Activated CD8-positive, alpha-beta memory T cell treated with anti-CD3 and anti-CD28 coated beads, Interleukin-2, amount 50 U/mL, for 1 hour (primary cell): ENCODE results near the gene RPL41.
"Not testable (repeated sequence)": the region's sequence is repeated elsewhere in the genome, so short reads cannot be mapped to it uniquely, and the experiment has no call there.

ENCODE experiments used
- DNase-seq: peaks from one replicate; pipeline ENCODE4 v3.0.0-alpha.2; 2020; ENCODE audit errors: extremely low read depth

Gene RPL41

GRCh38 chr12:56116267-56117081 lies at the start of gene RPL41:
TSS of gene RPL41 (plus strand) at chr12:56116633.
- peak; percentile 85 for DNase-seq

DNA sequence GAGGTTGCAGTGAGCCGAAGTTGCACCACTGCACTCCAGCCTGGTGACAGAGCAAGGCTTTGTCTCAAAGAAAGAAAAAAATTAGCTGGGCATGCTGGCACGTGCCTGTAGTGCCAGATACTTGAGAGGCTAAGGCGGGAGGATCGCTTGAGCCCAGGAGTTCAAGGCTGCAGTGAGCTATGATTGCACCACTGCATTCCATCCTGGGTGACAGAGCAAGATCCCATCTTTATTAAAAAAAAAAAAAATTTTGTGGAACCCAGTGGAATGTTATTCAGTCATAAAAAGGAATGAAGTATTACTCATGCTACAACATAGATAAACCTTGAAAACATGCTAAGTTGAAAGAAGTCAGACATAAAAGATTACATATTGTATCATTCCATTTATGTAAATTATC lies 44.8 kb upstream of the RPL41 start:
- DNase-seq: no peak

GRCh38 chr12:56074396-56074795 lies 42.0 kb upstream of the RPL41 start:
- no peak for DNase-seq

- DNase-seq: not testable (repeated sequence)
Measured at GRCh38 chr12:56077966-56078365, 38.5 kb upstream of the RPL41 start.

DNA sequence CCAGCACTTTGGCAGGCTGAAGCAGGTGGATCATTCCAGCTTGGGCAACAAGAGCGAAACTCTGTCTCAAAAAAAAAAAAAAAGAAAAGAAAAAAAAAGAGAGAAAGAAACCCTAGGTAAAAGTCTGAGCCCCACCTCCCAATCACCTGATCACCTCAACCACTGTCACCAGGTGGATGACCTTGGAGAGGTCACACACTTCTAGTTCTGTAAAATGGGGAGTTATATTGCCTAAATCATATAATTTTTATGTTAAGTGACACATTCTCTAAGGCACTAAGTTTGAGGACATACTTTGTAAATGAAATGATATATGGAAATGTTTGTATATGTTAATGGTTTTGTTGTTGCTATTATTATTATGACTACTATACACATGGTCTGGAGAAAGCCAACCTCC lies 38.0 kb upstream of the RPL41 start:
- DNase-seq: no peak

GRCh38 chr12:56078931-56079722 lies 37.3 kb upstream of the RPL41 start:
- DNase-seq: no peak

GRCh38 chr12:56079723-56080555 lies 36.5 kb upstream of the RPL41 start, which contains the start of gene ERBB3:
TSS of gene ERBB3 (plus strand) at chr12:56080165. CDS start at chr12:56080301, 136 bp downstream.
- peak; percentile 43 for DNase-seq

GRCh38 chr12:56080556-56081138 lies 35.8 kb upstream of the RPL41 start:
- DNase-seq: no peak

GRCh38 chr12:56081393-56082347 lies 34.8 kb upstream of the RPL41 start:
- no peak for DNase-seq

- DNase-seq: no peak
Measured at GRCh38 chr12:56082382-56082781, 34.1 kb upstream of the RPL41 start.

GRCh38 chr12:56082967-56083366 lies 33.5 kb upstream of the RPL41 start:
- no peak for DNase-seq

DNA sequence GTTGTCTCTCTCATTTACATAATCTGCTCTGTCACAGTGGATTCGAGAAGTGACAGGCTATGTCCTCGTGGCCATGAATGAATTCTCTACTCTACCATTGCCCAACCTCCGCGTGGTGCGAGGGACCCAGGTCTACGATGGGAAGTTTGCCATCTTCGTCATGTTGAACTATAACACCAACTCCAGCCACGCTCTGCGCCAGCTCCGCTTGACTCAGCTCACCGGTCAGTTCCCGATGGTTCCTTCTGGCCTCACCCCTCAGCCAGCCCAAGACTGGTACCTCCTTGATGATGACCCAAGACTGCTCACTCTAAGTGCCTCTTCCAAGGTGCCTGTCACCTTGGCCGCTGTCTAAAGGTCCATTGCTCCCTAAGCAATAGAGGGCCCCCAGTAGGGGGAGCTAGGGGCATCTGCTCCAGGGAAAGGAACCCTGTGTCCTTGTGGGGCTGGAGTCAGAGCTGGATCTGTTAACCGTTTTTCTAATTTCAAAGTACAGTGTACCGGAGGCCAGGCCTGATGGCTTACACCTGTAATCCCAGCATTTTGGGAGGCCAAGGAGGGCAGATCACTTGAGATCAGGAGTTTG lies 31.4 kb upstream of the RPL41 start:
- DNase-seq: no peak

DNA sequence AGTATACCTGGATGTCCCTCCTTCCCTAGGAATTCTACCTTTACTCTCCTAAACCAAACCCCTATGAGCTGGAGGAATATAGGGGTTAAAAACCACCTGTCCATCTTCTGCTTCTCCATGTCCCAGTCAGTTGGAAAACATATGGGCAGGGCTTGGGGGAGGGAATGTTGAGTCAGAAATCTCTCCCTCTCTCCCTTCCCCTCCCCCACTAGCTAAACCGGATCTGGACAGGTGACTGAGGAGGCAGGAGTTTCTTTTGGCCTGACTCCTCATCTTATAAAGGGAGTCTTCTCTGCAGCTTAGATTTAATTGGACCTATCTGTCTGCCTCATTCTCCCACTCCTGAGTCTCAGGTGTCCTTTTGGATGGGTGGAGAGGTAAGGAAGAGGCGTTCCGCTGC lies 30.3 kb upstream of the RPL41 start:
- DNase-seq: no peak

- DNase-seq: no peak
Measured at GRCh38 chr12:56086608-56087007, 29.8 kb upstream of the RPL41 start.

- DNase-seq: no peak
Measured at GRCh38 chr12:56087220-56087619, 29.2 kb upstream of the RPL41 start.

- DNase-seq: no peak
Measured at GRCh38 chr12:56097738-56098137, 18.7 kb upstream of the RPL41 start.

- DNase-seq: no peak
Measured at GRCh38 chr12:56098592-56098991, 17.8 kb upstream of the RPL41 start.

GRCh38 chr12:56099787-56100186 lies 16.6 kb upstream of the RPL41 start:
- no peak for DNase-seq

- DNase-seq: no peak
Measured at GRCh38 chr12:56101045-56101444, 15.4 kb upstream of the RPL41 start.

- DNase-seq: no peak
Measured at GRCh38 chr12:56102683-56103065, 13.8 kb upstream of the RPL41 start.
